Loucy (cell line): Measurements from ENCODE around the gene PHRF1.

Experiments used
- EZH2phosphoT487 ChIP-seq: fragments of 200-600 bp; IDR thresholded peaks from 2 replicates; pipeline ENCODE4 v1.6.1; 2018; ENCODE audit warnings: antibody characterized with exemption, mild to moderate bottlenecking, moderate library complexity, borderline replicate concordance
- TF ChIP-seq, protein P1 (sequence below): fragments of 200-600 bp; sonication (generic); conservative IDR thresholded peaks from 2 replicates; pipeline ENCODE4 v1.5.1; 2014; ENCODE audit warnings: mild to moderate bottlenecking, antibody characterized with exemption, low read length

- TF ChIP-seq, protein P1, sequence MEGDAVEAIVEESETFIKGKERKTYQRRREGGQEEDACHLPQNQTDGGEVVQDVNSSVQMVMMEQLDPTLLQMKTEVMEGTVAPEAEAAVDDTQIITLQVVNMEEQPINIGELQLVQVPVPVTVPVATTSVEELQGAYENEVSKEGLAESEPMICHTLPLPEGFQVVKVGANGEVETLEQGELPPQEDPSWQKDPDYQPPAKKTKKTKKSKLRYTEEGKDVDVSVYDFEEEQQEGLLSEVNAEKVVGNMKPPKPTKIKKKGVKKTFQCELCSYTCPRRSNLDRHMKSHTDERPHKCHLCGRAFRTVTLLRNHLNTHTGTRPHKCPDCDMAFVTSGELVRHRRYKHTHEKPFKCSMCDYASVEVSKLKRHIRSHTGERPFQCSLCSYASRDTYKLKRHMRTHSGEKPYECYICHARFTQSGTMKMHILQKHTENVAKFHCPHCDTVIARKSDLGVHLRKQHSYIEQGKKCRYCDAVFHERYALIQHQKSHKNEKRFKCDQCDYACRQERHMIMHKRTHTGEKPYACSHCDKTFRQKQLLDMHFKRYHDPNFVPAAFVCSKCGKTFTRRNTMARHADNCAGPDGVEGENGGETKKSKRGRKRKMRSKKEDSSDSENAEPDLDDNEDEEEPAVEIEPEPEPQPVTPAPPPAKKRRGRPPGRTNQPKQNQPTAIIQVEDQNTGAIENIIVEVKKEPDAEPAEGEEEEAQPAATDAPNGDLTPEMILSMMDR: no peak
- TF ChIP-seq EZH2phosphoT487: no peak
Observed at GRCh38 chr11:624705-625635, 48.7 kb downstream of the PHRF1 start, which contains the start of gene CDHR5.
